ENCODE measurements around the gene FAM83B. TPM values are rescaled to one million over a fixed set of nuclear protein-coding genes. Genes with fewer than 3 reads are reported as not detected.
"Not testable (repeated sequence)": the region's sequence is repeated elsewhere in the genome, so short reads cannot be mapped to it uniquely, and the experiment has no call there.

The FAM83B gene
- total RNA-seq, 1 experiment from 2014 or later, result not detected

DNA sequence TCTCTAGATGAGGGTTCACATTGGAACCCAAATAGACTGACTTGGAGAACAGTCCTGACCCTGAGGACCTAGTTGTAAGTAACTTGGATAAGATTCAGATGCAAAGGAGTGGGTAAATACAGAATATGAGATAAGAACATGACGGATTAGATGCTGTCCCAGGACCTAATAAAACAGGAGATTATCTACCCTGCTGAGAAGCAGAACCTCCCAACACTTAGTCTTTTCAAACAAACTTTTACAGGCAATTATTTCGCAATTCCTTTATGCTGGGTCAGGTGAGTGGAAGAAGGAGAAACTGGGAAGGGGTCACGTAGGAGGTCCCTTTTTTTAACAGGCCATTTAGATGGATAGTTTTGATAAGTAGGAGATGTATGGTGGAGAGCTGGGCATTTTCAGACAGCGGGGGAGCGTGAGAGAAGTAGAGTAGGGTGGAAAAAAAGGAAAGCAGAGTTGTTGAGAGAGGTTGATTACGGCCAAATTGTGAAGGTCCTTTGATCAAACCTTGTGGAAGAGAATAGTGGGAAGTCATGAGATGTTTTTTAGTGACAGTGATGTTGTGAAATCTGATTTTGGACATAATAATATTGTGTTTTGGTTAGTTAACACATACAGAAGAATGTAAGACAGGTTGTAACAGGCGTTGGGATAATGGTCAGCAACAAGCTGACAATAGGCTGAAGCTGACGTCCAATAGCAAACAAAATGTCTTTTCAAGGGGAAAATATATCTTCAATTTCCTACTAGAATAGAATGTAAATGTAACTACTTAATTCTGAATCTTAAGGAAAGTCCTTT lies 32.8 kb downstream of the FAM83B start:
- no peak overlapping the region for H3K4me2 ChIP-seq (ENCODE audit: low read depth, low read length, poor library complexity, severe bottlenecking)
- no peaks in the 10 kb centered on the region for H3K36me3 ChIP-seq (ENCODE audit: insufficient read depth, low read length)
- DNase-seq, result no peak

GRCh38 chr6:54881067-54881730 lies 34.6 kb downstream of the FAM83B start:
- Histone ChIP-seq H3K36me3 (ENCODE audit: insufficient read depth, low read length) (no peaks in the 10 kb centered on the region), H3K9me2 (replicated peaks; ENCODE audit: insufficient read depth, low read length) (no peaks in the 10 kb centered on the region), H3K4me3 (ENCODE audit: low read length) (no peak overlapping the region), H3K4me2 (ENCODE audit: low read depth, low read length, poor library complexity, severe bottlenecking) (no peak overlapping the region), H3K9ac (ENCODE audit: low read length) (no peak overlapping the region), H4K20me1 (ENCODE audit: insufficient read depth, low read depth, low read length) (no peaks in the 10 kb centered on the region), H3K27ac (ENCODE audit: low read length) (no peak overlapping the region), H3K79me2 (ENCODE audit: low read length) (no peaks in the 10 kb centered on the region), H2AFZ (ENCODE audit: low read length) (no peak overlapping the region), H3K4me1 (ENCODE audit: low read length) (no peaks in the 10 kb centered on the region), H3K9me3 (ENCODE audit: low read length) (peaks cover under 1% of the 10 kb centered on the region; the same call in 1 of the 2 replicates), H3K27me3 (ENCODE audit: low read length) (no peaks in the 10 kb centered on the region)
- DNase-seq, result no peak

More for the DNA sequence above, 32.8 kb downstream of the FAM83B start:
- no peak overlapping the region for H3K27ac ChIP-seq (ENCODE audit: low read length)
- no peaks in the 10 kb centered on the region for H3K79me2 ChIP-seq (ENCODE audit: low read length)
- H4K20me1 ChIP-seq (ENCODE audit: insufficient read depth, low read depth, low read length), result no peaks in the 10 kb centered on the region
- H3K9ac ChIP-seq (ENCODE audit: low read length), result no peak overlapping the region
- H2AFZ ChIP-seq (ENCODE audit: low read length), result no peak overlapping the region
- H3K4me1 ChIP-seq (ENCODE audit: low read length), result no peaks in the 10 kb centered on the region
- no peak overlapping the region for H3K4me3 ChIP-seq (ENCODE audit: low read length)
- H3K9me2 ChIP-seq (replicated peaks; ENCODE audit: insufficient read depth, low read length), result no peaks in the 10 kb centered on the region
- no peaks in the 10 kb centered on the region for H3K27me3 ChIP-seq (ENCODE audit: low read length)
- H3K9me3 ChIP-seq (ENCODE audit: low read length), result no peaks in the 10 kb centered on the region

DNA sequence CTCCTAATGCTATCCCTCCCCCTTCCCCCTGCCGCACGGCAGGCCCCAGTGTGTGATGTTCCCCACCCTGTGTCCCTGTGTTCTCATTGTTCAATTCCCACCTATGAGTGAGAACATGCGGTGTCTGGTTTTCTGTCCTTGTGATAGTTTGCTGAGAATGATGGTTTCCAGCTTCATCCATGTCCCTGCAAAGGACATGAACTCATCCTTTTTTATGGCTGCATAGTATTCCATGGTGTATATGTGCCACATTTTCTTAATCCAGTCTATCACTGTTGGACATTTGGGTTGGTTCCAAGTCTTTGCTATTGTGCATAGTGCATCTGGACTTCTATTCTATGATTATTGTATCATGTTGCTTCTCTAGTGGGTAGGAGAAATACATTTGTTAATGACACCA lies 35.3 kb downstream of the FAM83B start:
- not testable (repeated sequence) for H3K27me3 ChIP-seq (ENCODE audit: low read length); H3K36me3 ChIP-seq (ENCODE audit: insufficient read depth, low read length); H3K4me1 ChIP-seq (ENCODE audit: low read length); H3K9me3 ChIP-seq (ENCODE audit: low read length); H3K9me2 ChIP-seq (replicated peaks; ENCODE audit: insufficient read depth, low read length); H3K27ac ChIP-seq (ENCODE audit: low read length); H3K4me2 ChIP-seq (ENCODE audit: low read depth, low read length, poor library complexity, severe bottlenecking); H3K79me2 ChIP-seq (ENCODE audit: low read length); H2AFZ ChIP-seq (ENCODE audit: low read length); H3K4me3 ChIP-seq (ENCODE audit: low read length); DNase-seq; H4K20me1 ChIP-seq (ENCODE audit: insufficient read depth, low read depth, low read length); H3K9ac ChIP-seq (ENCODE audit: low read length)

DNA sequence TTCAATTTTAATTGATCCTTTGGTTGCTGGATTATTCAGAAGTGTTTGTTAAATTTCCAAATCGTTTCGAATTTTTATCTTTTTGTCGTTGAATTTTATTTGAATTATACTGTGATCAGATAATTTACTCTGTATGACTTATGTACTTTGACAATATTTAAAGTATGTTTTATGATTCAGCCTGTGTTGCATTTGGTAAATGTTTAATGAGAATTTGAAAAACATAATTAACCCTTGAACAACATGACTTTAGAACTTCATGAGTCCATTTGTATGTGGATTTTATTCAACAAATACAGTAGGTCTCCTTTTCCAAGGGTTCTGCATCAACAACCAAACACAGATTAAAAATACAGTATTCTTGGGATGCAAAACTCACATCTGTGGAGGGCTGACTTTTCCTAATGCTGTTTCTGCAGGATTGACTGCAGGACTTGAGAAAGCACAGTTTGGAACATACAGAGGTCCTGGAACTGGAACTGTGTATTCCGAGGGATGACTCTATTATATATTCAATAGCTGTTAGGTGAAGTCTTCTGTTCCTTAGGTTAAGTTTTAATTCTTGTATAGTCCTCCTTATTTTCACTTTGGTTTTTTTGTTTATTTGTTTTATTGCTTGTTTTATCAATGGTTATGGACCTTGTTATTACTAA lies 40.5 kb downstream of the FAM83B start:
- no peak for DNase-seq
- Histone ChIP-seq H4K20me1 (ENCODE audit: insufficient read depth, low read depth, low read length) (no peaks in the 10 kb centered on the region), H2AFZ (ENCODE audit: low read length) (no peak overlapping the region), H3K4me1 (ENCODE audit: low read length) (no peaks in the 10 kb centered on the region), H3K9me3 (ENCODE audit: low read length) (peaks cover 13% of the 10 kb centered on the region; the same call in 1 of the 2 replicates), H3K79me2 (ENCODE audit: low read length) (no peaks in the 10 kb centered on the region), H3K4me2 (ENCODE audit: low read depth, low read length, poor library complexity, severe bottlenecking) (no peak overlapping the region), H3K9me2 (replicated peaks; ENCODE audit: insufficient read depth, low read length) (no peaks in the 10 kb centered on the region), H3K9ac (ENCODE audit: low read length) (no peak overlapping the region), H3K27me3 (ENCODE audit: low read length) (no peaks in the 10 kb centered on the region), H3K36me3 (ENCODE audit: insufficient read depth, low read length) (no peaks in the 10 kb centered on the region), H3K4me3 (ENCODE audit: low read length) (no peak overlapping the region), H3K27ac (ENCODE audit: low read length) (no peak overlapping the region)

DNA sequence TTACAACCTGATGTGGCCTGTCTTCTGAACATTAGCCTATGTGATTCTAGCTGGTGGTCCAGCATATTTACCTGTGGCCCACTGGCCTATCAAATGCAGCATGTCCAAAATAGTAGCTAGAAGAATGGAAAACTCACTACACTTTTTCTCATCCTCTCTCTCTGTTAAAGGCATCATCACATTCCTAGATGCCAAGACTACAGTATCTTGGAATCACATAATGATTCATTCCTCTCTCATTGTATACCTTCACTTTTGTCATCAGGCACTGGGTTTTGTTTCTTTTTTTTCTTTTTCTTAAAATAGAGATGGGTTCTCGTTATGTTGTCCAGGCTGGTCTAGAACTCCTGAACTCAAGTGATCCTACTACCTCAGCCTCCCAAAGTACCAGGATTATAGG lies 45.0 kb downstream of the FAM83B start:
- Histone ChIP-seq H3K27me3 (ENCODE audit: low read length) (no peaks in the 10 kb centered on the region), H3K9me3 (ENCODE audit: low read length) (peaks cover 15% of the 10 kb centered on the region; the same call in 1 of the 2 replicates), H4K20me1 (ENCODE audit: insufficient read depth, low read depth, low read length) (no peaks in the 10 kb centered on the region), H3K36me3 (ENCODE audit: insufficient read depth, low read length) (no peaks in the 10 kb centered on the region), H2AFZ (ENCODE audit: low read length) (no peak overlapping the region), H3K27ac (ENCODE audit: low read length) (no peak overlapping the region), H3K9ac (ENCODE audit: low read length) (no peak overlapping the region), H3K4me1 (ENCODE audit: low read length) (no peaks in the 10 kb centered on the region), H3K4me3 (ENCODE audit: low read length) (no peak overlapping the region), H3K4me2 (ENCODE audit: low read depth, low read length, poor library complexity, severe bottlenecking) (no peak overlapping the region), H3K79me2 (ENCODE audit: low read length) (no peaks in the 10 kb centered on the region), H3K9me2 (replicated peaks; ENCODE audit: insufficient read depth, low read length) (no peaks in the 10 kb centered on the region)
- DNase-seq, result no peak

DNA sequence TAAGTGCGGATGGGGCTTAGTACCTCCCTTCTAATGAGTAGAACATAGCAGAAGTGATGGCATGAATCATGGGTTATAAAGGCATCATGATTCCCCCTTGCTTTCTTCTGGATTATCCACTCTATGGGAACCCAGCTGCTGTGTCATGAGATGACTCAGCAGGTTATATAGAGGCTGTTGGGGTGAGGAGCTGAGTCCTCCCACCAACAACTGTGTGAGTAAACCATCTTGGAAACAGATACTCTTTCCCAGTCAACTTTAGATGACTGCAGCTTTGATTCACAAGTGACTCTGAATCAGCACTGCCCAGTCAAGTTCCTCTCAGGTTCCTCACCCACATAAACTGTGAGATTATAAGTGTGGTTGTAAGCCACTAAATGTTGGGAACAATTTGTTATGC lies 46.3 kb downstream of the FAM83B start:
- Histone ChIP-seq H3K27me3 (ENCODE audit: low read length) (no peaks in the 10 kb centered on the region), H3K9ac (ENCODE audit: low read length) (no peak overlapping the region), H3K36me3 (ENCODE audit: insufficient read depth, low read length) (no peaks in the 10 kb centered on the region), H2AFZ (ENCODE audit: low read length) (no peak overlapping the region), H3K79me2 (ENCODE audit: low read length) (no peaks in the 10 kb centered on the region), H3K9me3 (ENCODE audit: low read length) (peaks cover 15% of the 10 kb centered on the region; the same call in 1 of the 2 replicates), H3K4me3 (ENCODE audit: low read length) (no peak overlapping the region), H3K9me2 (replicated peaks; ENCODE audit: insufficient read depth, low read length) (no peaks in the 10 kb centered on the region), H4K20me1 (ENCODE audit: insufficient read depth, low read depth, low read length) (no peaks in the 10 kb centered on the region), H3K27ac (ENCODE audit: low read length) (no peak overlapping the region), H3K4me1 (ENCODE audit: low read length) (no peaks in the 10 kb centered on the region), H3K4me2 (ENCODE audit: low read depth, low read length, poor library complexity, severe bottlenecking) (no peak overlapping the region)
- DNase-seq, result no peak

DNA sequence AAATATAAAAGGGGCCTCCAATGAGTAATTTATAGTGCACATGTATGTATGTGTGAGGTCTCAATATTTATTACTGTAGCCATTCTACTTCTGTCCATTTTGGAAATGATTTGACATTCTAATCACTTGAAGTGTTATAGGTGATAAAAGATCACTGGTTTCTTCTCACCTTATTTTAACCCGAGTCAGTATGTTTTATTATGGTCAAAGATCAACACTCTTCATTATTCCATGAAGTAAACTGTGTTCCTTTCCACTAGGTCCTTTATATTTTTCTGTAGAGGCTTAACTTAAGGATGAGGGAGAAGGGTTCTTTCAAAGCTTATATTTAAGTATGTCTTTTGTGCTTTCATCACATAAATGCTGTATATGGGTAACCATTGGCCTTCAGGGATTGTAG lies 47.2 kb downstream of the FAM83B start:
- Histone ChIP-seq H3K9me2 (replicated peaks; ENCODE audit: insufficient read depth, low read length) (no peaks in the 10 kb centered on the region), H3K36me3 (ENCODE audit: insufficient read depth, low read length) (no peaks in the 10 kb centered on the region), H3K27me3 (ENCODE audit: low read length) (no peaks in the 10 kb centered on the region), H3K79me2 (ENCODE audit: low read length) (no peaks in the 10 kb centered on the region), H3K4me1 (ENCODE audit: low read length) (no peaks in the 10 kb centered on the region), H3K4me2 (ENCODE audit: low read depth, low read length, poor library complexity, severe bottlenecking) (no peak overlapping the region), H3K9me3 (ENCODE audit: low read length) (peaks cover 13% of the 10 kb centered on the region; the same call in 1 of the 2 replicates), H4K20me1 (ENCODE audit: insufficient read depth, low read depth, low read length) (no peaks in the 10 kb centered on the region), H3K4me3 (ENCODE audit: low read length) (no peak overlapping the region), H3K27ac (ENCODE audit: low read length) (no peak overlapping the region), H3K9ac (ENCODE audit: low read length) (no peak overlapping the region), H2AFZ (ENCODE audit: low read length) (no peak overlapping the region)
- DNase-seq, result no peak

DNA sequence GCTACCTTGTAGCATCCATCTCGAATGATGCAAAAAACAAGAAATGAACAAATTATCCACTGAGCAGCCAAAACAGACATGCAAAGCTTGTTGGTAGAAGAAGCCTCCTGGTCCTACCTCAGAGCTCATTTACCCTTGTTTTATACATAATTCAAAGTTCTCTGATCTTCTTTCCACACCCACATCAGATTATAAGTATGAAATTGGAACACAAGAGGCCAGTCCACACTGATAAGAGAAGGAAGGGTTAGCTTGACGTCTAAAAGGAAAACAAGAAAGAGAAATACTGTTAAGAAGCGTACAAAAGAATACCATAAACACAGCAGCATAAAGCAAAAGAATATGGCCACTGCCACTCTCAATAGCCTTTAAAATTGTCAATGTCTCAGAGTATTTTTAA lies 49.7 kb downstream of the FAM83B start:
- Histone ChIP-seq H3K9ac (ENCODE audit: low read length) (no peak overlapping the region), H3K79me2 (ENCODE audit: low read length) (no peaks in the 10 kb centered on the region), H3K27me3 (ENCODE audit: low read length) (no peaks in the 10 kb centered on the region), H3K9me2 (replicated peaks; ENCODE audit: insufficient read depth, low read length) (no peaks in the 10 kb centered on the region), H2AFZ (ENCODE audit: low read length) (no peak overlapping the region), H3K4me1 (ENCODE audit: low read length) (no peaks in the 10 kb centered on the region), H3K27ac (ENCODE audit: low read length) (no peak overlapping the region), H4K20me1 (ENCODE audit: insufficient read depth, low read depth, low read length) (no peaks in the 10 kb centered on the region), H3K9me3 (ENCODE audit: low read length) (peaks cover 5% of the 10 kb centered on the region; the same call in 1 of the 2 replicates), H3K4me3 (ENCODE audit: low read length) (no peak overlapping the region), H3K36me3 (ENCODE audit: insufficient read depth, low read length) (no peaks in the 10 kb centered on the region), H3K4me2 (ENCODE audit: low read depth, low read length, poor library complexity, severe bottlenecking) (no peak overlapping the region)
- no peak for DNase-seq

All from Karpas-422 (cell line).